Cardiac fibroblast (primary cell): Measurements from ENCODE around the gene ALDH4A1.
A peak's percentile ranks its signal among the peaks of the same experiment; 100 is the strongest.

Source experiments
- DNase-seq, 2 donors: peaks; one replicate each; pipeline versions ENCODE4 v3.0.0 to v3.0.0-alpha.2; 2010; ENCODE audit warnings: low read depth in 2 of 2
- H3K4me3 ChIP-seq, 2 donors: replicated peaks in 1 of 2; 1 replicate in 1 of 2; 2 replicates in 1 of 2; pipeline ENCODE4 v1.5.1; 2011; ENCODE audit warnings: low read depth in 2 of 2, low read length in 2 of 2, mild to moderate bottlenecking in 2 of 2, moderate library complexity in 1 of 2
- CTCF ChIP-seq: IDR thresholded peaks from one replicate; pipeline ENCODE4 v1.5.1; 2011; ENCODE audit warnings: low read depth, mild to moderate bottlenecking, low read length, inconsistent platforms

Gene ALDH4A1

GRCh38 chr1:18917071-18917799 lies 14.9 kb upstream of the ALDH4A1 start:
- TF ChIP-seq CTCF = no peak
- no peak overlapping the region for H3K4me3 ChIP-seq
- no peak for DNase-seq

DNA sequence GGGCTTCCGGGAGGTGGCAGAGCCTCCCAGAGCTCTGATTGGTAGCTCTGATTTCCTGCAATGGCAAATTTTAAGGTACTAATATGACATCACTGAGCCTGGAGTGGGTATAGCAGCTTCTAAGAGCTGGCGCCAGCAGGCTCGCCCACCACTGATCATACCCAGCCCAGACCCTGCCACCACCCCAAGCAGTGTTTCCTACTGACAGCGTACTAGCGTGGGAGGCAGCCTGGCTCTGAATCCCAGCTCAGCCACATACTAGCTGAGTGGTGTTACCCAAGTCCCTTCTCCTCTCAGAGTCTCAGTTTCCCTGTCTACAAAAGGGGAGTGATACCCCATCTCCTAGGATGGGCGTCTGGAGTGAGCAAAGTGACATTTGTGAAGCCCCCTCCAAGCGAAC lies 13.0 kb upstream of the ALDH4A1 start:
- H3K4me3 ChIP-seq = no peak overlapping the region
- no peak for TF ChIP-seq CTCF
- no peak for DNase-seq

DNA sequence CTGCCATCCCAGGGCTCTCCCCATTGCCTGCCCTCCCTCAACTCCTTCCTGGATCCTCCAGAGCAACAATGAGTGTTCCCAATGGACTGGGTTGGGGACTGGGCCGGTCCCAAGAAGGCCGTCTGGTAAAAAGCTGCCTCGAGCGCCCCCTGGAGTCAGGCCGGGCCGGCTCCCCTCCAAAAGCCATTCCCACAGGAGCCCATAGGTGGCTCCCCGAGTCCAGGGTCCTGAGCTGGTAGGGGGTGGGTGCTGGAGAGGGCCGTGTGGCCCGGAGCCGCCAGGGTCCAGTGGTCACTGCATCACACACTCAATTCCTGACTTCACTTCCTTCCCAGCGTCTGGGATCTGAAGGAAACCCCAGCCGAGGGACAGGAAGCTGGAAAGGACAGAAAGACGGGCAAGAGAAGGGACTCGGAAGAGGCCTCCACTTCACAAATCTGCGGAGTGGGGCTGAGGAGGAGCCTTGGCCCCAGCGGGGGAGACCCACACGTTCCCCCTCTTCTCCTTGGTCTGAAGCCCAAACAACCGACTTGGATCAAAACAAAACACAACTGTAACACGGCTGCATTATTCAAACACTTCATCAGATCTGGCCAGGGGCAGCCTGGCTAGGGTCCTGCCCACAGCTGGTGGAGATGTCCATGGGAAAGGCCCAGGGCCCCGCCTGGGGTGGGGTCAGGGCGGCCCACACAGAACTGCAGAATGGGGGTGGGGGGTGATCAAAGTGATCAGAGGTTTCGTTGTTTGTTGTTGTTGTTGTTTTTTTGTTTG lies 10.9 kb upstream of the ALDH4A1 start:
- peak; percentile 100 for TF ChIP-seq CTCF
- DNase-seq = peak; percentile 85 to 87
- no peak overlapping the region for H3K4me3 ChIP-seq

GRCh38 chr1:18912550-18912949 lies 10.2 kb upstream of the ALDH4A1 start:
- no peak overlapping the region for H3K4me3 ChIP-seq
- TF ChIP-seq CTCF = no peak
- no peak for DNase-seq

- no peak overlapping the region for H3K4me3 ChIP-seq
- DNase-seq = no peak
- no peak for TF ChIP-seq CTCF
These were observed 6.8 kb upstream of the ALDH4A1 start for GRCh38 chr1:18908911-18909771.

GRCh38 chr1:18907917-18908845 lies 5.8 kb upstream of the ALDH4A1 start:
- TF ChIP-seq CTCF = no peak
- DNase-seq = no peak
- no peak overlapping the region for H3K4me3 ChIP-seq
